GM12892 (cell line): ENCODE measurements around the gene COL4A1.

Source experiments
- DNase-seq: peaks from one replicate; pipeline ENCODE4 v3.0.0; 2011; ENCODE audit not compliant: insufficient read length
- FAIRE-seq: peaks from 2 replicates; lab custom pipeline; 2011; peaks lifted over from hg19 to GRCh38; lab: Jason Lieb, UNC
- POLR2A ChIP-seq: IDR thresholded peaks from 2 replicates; pipeline ENCODE4 v1.6.1; 2011; ENCODE audit warnings: low read depth, low read length, control low read depth
- POLR2AphosphoS5 ChIP-seq: IDR thresholded peaks from 2 replicates; pipeline ENCODE4 v1.6.1; 2011; ENCODE audit warnings: low read depth, low read length, control low read depth
- TAF1 ChIP-seq: IDR thresholded peaks from 2 replicates; pipeline ENCODE4 v1.6.1; 2011; ENCODE audit warnings: low read depth, mild to moderate bottlenecking, control low read depth, low read length, borderline replicate concordance

COL4A1 gene

DNA sequence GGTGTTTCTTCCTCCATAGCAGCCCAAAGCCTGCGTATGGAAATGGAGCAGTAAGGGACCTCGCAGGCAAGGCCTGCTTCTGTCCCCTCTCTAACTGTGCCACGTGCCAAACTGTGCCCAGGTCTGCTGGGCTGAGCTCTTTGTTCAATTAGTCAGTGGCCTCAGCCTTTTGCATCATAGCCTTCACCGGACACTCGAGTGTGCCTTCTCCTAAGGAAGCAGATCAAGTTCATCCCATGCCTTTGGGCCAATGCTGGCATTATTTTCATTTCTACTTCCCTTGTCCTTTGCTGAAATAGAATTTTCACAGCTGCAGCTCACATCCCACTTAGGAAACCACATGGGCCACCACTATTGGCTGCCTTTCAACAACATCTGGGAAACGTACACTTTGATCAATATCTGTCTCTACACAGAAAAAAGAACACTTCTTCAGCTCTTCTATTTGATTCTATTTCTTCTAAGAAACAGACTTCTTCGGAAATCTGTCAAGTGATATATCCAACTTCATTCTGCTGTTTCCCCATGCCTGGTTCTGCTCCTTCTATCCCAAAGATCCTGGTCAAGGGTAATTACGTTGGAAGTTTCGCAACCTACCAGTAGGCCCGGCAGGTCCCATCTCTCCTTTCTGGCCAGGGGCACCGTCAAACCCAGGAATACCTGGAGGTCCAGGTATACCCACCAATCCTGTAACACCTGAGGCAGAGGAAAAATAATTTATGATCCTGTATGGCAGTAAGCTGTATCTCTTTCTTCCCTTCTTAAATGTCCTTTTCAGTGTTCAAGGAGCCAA lies 143.9 kb downstream of the COL4A1 start:
- TF ChIP-seq POLR2AphosphoS5 (no peak), POLR2A (no peak), TAF1 (no peak)
- no peak for FAIRE-seq

DNA sequence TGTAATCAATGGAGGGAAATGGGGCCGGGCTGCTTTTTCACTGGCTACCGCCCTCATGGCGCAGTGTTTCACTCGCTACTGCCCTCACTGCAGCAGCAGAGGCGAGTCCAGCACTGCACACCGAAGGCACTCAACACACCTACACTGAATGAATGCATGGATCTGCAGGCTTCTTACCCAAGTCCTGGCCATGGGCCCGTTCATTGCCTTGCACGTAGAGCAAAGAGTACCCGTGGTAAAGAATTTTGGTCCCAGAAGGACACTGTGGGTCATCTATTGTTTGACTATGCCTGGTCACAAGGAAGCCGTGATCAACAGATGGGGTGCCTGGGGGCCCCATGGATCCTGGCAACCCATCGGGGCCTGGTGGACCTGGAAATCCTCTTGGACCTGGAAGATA lies 144.9 kb downstream of the COL4A1 start:
- FAIRE-seq (no peak), DNase-seq (no peak)
- no peak for TF ChIP-seq POLR2AphosphoS5
- no peak for TF ChIP-seq TAF1
- no peak for TF ChIP-seq POLR2A

More for the DNA sequence above, 143.9 kb downstream of the COL4A1 start:
- DNase-seq: no peak

DNA sequence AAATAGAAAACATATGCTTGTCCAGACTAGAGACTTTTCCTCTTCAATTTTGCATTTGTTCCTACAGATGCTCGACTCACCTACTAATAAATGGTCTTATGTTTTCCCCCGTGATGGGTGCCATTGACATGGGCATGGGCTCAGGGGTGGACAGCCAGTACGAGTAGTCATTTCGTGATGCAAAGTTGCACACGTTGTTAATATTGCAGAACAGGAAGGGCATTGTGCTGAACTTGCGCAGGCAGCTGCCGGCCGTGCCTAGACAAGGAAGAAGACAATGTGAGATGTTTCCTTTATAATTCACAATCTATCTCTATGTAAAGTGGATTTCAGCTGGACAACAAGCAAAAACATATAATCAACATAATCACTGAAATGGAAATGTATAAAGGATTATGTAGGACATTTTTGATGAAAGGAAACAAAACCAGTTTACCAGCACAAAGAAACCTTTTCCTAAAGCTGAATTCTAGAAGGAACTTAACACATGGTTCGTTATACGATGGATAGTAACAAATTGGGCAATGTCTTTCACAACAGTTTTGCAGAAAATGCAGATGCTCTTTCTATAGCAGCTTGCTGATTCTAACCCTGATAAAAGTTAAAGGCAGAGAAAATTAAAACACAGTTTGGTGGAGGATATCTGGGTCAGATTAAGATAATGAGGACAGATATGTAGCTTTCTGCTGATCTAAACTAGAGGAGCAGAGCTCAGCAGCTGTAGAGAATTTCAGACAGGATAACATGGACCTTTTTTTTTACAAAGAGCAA lies 145.7 kb downstream of the COL4A1 start:
- TF ChIP-seq POLR2AphosphoS5 (no peak), POLR2A (no peak), TAF1 (no peak)
- no peak for FAIRE-seq

GRCh38 chr13:110158226-110158625 lies 148.7 kb downstream of the COL4A1 start:
- no peak for FAIRE-seq
- no peak for DNase-seq
- TF ChIP-seq TAF1 (no peak), POLR2AphosphoS5 (no peak), POLR2A (no peak)

More for the DNA sequence above, 145.7 kb downstream of the COL4A1 start:
- DNase-seq: no peak

GRCh38 chr13:110157718-110158117 lies 149.2 kb downstream of the COL4A1 start:
- no peak for TF ChIP-seq POLR2A
- TF ChIP-seq POLR2AphosphoS5: no peak
- TF ChIP-seq TAF1: no peak
- no peak for FAIRE-seq
- DNase-seq: no peak

DNA sequence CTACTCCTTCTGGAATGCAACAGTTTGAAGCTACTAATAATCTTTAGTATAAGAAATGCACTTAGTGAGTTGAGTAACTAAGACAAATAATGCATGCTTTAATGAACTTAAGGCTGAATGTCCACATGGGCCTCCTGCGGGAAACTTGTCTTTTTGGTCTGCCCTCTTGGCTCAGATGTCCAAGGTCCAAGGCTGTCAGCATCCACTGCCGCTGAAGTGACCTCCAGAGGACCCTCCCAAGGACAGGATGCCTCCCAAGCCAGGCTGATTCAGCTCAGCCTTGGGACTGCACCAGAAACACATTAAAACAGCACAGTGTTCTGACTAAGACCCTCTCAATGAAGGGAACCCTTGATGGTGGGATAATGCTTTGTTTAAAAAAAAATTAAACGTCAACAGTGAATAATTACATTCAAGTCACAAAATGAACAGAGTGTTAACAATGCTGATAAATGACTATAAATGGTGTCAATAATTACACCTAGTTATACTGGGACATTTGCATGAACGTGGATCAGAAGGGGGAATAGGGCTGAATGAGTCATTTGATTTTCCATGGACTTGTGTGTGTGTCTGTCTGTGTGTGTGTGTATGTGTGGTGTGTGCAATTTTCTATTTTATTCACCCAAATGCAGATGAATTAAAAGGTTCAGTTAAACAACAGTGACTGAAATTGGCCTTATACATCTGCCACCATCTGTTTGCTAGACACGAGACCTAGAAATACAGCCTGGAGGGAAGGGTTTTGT lies 150.5 kb downstream of the COL4A1 start:
- TF ChIP-seq POLR2AphosphoS5 (no peak), TAF1 (no peak), POLR2A (no peak)
- no peak for FAIRE-seq
- DNase-seq: no peak

GRCh38 chr13:110155072-110155471 lies 151.9 kb downstream of the COL4A1 start:
- no peak for TF ChIP-seq POLR2A
- TF ChIP-seq TAF1: no peak
- no peak for TF ChIP-seq POLR2AphosphoS5
- FAIRE-seq (no peak), DNase-seq (no peak)

GRCh38 chr13:110154410-110154933 lies 152.5 kb downstream of the COL4A1 start:
- no peak for DNase-seq
- no peak for FAIRE-seq
- TF ChIP-seq POLR2AphosphoS5 (no peak), TAF1 (no peak), POLR2A (no peak)

- FAIRE-seq (no peak), DNase-seq (no peak)
- TF ChIP-seq POLR2A (no peak), POLR2AphosphoS5 (no peak), TAF1 (no peak)
Observed at GRCh38 chr13:110152351-110152750, 154.6 kb downstream of the COL4A1 start.

- DNase-seq (no peak), FAIRE-seq (no peak)
- TF ChIP-seq POLR2A (no peak), POLR2AphosphoS5 (no peak), TAF1 (no peak)
Observed at GRCh38 chr13:110151462-110151861, 155.5 kb downstream of the COL4A1 start.

DNA sequence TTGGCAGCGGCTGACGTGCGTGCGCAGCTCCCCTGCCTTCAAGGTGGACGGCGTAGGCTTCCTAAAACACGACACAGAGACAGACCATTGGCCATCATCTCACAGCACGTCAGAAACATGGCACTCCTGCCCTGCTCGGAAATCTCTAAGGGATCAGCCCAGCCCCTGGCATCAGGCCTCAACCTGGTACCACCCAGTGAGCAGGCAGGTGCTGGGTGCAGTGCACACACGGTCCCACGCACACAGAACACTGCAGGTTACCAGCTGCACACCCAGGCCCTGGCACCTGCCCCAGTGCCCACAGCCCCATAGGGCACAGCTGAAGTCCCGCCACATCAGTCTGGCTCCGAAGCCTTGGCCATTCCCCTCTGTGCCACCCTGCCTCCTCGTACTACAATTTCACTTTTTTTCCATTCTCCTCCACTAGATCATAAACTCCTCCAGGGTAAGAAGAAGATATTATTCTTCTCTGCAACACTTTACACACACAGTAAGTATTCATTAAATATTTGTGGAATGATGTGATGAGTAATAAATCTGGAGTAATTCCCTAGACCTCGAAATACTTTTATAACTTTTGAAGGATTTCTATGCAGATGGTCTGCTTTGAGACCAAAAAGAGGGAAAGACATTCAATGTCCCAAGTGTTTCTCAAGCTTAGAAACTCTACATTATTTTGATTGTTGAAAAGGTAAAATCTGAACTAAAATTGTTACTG lies 156.4 kb downstream of the COL4A1 start:
- no peak for DNase-seq
- no peak for TF ChIP-seq POLR2A
- no peak for TF ChIP-seq TAF1
- no peak for TF ChIP-seq POLR2AphosphoS5
- FAIRE-seq: no peak
